ENCODE measurements around the gene NRP1. TPM values are rescaled to one million over a fixed set of nuclear protein-coding genes. Genes with fewer than 3 reads are reported as not detected.

Gene NRP1
- polyA plus RNA-seq, 4 donors: 146 to 158 (median 155) TPM

DNA sequence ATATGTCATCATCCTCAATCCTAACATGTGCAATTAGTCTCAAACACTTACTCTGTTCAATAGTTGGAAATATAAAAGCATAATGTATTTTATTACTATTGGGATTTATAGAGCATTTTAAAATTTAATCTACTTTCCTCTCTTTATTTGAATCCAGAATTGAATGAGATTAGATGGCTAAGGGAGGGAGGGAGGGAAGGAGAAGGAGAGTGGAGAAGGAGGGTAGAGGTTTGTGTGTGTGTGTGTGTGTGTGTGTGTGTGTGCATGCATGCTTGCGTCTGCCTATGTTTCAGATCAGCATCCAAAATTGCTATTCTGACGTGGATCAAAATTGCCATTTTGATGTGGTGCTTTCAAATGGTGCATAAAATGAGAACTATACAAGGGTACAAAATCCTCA is 90.8 kb downstream of the NRP1 start:
- DNase-seq (ENCODE audit: low read depth in 4 of 4, low spot score in 3 of 4): no peak

DNA sequence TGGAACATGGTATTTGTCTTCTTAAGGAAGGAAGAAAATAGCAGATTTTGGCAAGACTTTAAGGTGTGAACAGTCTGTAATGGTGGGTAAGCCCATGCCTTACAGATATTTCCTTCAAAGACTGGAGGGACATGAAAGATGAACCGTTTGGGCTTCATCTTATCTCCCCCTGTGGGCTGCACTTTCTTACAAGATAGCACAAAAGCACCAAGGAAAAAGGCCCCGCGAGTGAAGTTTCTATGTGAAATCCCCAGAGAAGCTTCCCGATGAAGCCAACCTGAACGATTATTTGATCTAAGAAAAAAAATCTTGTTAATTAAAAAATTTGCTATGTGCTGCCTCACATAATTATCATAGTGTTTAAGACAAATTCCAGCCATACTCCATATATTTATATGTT is 91.5 kb downstream of the NRP1 start:
- DNase-seq (ENCODE audit: low read depth in 4 of 4, low spot score in 3 of 4): no peak

DNA sequence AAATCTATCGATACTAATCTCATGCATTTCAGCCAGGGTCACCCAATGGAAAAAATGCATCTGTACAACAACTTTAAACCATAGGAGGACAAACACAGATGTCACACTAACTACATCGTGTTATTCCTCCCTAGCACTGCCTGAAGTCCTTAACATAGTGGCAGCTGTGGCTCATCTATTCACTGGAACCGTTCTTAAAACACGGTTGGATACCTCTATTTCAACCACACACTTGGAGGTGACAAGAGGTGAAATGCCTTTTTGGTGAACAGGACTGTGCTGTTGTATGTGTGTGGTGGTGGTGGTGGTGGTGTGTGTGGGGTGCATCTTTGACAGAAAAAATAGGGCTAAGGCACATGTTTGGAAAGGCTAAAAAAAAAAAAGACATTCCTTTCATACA is 93.1 kb downstream of the NRP1 start:
- DNase-seq (ENCODE audit: low read depth in 4 of 4, low spot score in 3 of 4): no peak

DNA sequence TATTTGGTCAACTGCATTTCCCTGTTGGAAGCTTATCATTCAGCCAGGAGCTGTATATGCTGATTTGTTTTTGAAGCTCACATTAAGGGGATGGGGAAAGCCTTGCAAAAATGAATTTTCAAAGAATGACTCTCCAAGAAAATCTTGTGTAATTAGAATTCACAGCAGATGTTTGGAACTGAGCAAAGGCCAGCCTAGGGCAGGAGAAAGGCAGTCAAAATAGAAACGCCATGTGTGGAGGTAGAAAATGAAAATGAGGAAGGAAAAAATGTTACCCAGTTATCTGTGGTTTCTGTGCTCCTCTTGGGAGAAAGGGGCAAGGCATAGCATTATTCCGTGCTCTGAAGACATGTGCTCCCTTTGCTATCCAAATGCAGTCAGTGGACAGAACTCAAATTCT is 93.5 kb downstream of the NRP1 start:
- no peak for DNase-seq (ENCODE audit: low read depth in 4 of 4, low spot score in 3 of 4)

DNA sequence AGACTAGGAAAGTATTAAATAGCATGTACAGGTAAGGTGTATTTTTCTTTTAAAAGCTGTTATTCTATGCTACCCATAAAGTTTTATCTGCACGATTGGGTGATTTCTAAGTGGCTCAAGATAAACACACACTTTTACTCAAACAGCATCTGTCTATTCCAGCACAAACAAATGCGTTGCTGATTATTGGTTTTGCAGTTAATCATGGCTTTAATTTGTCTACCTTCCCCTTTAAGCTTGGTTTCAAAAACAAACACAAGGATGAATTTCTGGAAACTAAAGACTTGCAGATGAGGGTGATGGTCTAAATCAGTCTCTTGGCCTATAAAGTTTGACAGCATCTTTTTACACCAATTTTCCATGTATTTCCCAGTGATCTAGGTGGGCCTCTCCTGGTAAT is 94.2 kb downstream of the NRP1 start:
- no peak for DNase-seq (ENCODE audit: low read depth in 4 of 4, low spot score in 3 of 4)

DNA sequence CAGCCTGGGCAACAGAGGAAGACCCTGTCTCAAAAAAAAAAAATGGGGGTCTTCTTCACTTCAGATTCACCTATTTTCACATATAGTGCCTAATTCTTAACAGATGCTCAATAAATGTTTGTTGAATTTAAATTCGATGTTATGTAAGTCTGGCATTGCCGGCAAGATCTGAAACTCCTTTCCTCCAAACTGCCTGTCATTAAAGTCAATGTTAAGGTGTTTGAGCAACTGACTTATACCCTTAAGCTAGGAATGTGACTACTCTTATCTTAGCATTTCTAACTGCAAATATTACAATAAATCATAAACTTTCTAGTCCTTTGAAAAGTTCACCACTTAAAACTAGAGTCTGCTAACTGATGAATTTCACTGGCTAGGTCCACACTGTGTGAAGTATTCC is 95.2 kb downstream of the NRP1 start:
- DNase-seq (ENCODE audit: low read depth in 4 of 4, low spot score in 3 of 4): no peak

DNA sequence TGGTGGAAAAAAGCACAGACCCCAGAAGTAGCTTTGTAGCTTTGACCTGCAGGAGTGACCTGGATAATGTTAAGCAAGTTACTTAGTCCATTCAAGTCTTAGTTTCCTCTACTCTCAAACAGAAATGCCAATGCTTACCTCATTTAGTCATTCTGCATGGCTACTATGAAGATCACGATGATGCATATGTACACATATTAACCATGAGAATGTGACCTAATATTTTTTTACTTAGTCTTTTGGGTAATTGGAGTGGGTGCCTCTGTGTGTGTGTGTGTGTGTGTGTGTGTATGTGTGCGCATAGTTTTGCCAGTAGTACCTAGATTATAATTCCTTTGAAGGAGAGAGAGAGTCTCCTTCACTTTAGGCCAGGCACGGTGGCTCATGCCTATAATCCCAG is 95.8 kb downstream of the NRP1 start:
- DNase-seq (ENCODE audit: low read depth in 4 of 4, low spot score in 3 of 4): no peak

DNA sequence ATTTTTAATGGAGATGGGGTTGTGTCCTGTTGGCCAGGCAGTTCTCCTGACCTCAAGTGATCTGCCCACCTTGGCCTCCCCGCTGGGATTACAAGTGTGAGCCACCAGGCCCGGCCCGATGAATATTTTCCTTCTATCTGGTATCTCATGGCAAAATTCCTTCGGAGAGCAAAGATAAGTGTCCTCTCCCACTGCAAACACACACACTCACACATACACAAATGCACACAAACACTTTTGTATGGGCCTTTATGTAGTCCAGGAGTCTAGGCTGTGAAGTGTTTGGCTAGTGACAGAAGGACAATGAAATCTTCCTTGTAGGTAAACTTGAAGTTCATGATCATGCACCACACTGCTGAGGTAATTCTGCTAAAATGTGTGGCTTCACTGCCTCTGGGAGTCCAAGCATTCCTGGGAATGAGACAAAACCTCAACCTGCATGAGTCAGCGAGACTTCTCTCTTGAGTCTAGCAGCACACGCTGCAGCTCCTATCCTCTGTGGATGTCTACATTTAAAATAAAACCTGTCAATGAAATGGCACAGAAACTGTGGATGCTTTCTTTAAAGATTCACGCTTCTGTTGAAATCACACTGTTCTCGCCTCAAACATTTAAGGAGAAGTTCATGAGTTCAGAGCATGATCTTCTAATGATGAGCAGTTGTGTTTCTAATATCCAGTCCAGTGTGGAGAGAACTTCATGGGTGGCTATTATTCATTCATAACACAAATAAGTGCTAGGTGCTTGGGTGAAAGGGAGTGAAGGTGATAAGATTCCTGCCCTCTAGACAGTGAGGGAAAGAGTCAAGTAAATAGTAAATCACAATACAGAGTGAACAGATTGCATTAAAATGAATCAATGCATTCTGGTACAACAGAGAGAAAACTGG is 96.5 kb downstream of the NRP1 start:
- DNase-seq (ENCODE audit: low read depth in 4 of 4, low spot score in 3 of 4): no peak

DNA sequence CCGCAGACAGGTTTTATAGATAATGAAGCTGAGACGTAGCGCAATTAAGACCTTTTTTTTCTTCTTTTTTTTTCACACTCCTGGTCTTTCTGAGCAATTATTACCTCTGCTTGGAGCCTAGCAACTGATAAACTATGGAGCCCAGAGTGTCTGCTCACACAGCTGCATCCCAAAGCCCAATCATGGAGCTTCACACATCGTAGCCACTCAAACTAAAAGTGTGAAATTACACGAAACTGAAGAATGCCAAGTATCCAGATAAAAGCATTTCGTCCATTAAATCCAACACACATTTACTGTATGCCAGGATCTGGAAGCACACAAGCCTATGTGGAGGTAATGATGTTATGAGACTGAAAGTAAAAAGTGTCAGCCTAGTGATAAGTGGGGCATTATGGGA is 97.6 kb downstream of the NRP1 start:
- no peak for DNase-seq (ENCODE audit: low read depth in 4 of 4, low spot score in 3 of 4)

DNA sequence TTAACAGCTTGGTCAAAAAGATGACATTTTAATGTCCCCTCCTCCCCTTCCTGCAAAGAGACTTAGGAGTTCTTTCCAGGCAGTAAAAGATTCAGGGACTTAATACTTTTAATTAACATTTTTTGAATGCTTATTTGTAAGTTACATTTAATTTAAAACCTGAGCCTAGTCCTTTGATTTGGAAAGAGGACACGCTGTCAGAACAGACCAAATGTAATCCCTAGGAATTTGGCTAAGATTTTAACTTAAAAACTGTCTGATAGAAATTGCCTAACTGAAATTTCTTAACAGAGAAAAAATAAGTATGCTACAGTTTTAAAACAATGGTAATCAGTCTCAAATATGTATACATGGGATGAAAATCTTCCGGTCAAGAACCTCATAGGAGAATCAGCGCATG is 98.5 kb downstream of the NRP1 start:
- DNase-seq (ENCODE audit: low read depth in 4 of 4, low spot score in 3 of 4): no peak

DNA sequence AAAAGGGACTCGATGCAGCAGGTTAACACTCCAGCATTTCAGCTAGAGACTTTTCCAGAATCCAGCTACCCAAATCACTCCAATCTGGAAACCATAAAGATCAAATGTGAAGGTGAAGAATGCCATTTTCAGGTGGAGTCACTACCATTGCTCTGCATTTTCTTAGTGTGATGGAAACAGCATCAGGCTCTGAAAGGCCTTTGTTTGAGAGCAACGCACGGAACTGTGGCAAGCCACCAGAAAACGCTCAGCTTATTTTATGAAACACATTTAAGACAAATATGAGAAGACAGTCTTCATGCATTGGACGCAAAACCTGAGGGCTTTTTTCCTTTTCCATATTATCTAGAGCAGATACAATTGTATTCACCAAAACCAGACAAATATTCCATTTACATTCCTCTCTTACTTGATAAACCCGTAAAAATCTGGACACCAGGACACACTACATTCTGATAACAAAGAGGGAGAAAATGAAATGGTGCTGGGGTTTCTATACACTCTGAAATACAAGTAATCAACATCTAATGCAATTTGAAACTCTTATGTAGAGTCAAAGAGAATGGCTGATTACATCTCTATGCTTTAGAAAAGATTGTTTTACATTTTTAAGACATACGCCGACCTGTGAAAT is 99.1 kb downstream of the NRP1 start:
- DNase-seq (ENCODE audit: low read depth in 4 of 4, low spot score in 3 of 4): peak in 1 of 4 donors; percentile 29

DNA sequence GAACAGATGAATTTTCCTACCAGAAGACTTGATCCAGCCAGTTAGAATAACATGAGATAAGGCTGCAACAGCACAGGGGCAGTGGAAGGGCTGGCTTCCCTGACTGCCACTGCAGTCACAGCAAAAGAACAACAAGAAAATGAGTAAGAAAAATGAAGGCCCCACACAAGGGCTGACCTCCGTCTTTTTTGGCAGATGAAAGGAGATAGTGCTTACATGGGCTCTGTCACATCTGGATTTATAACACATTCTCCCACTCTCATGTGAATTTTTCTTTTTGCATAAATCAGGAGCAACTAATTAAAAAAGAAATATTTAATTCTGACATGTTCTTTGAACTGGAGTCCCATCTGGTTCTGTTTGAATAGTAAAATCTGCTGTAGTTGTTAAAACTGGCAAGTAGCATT is 99.6 kb downstream of the NRP1 start:
- DNase-seq (ENCODE audit: low read depth in 4 of 4, low spot score in 3 of 4): peak; percentile 45 to 80 (median 72)

DNA sequence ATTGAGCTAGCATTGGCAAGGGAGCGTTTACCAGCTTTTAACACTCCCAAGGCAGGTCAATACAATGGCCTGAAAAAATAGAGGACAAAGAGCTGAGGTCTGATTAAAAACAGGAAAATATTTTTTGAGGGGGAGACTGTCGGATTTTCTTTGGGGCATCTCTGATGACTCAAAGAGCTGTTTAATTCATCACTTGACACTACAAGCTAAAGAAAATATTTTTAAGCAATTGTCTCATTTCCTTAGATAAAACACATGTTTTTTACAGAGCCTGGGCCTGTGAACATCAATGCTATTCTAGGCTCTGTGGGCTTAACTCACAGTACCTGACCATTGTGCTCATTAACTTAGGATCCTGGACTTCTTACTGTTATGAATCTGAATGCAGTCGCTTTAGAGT is 100.8 kb downstream of the NRP1 start:
- no peak for DNase-seq (ENCODE audit: low read depth in 4 of 4, low spot score in 3 of 4)

DNA sequence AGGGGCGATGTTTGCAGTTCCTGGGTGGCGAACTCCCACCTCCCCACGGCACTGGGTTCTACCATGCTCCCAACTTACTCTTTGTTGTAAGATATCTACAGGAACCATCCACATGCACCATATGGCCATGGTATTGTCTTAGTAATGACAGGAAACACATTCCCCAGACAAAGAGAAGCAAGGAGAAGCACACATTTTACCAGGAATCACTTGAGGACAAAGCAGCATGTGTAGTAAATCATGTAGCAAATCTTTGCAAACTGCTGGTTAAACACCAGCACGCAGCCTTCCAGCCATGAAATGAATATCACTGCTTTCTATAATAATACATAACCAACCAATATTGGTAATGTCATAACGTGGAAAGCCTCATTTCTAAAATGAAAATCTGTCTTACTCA is 101.2 kb downstream of the NRP1 start:
- no peak for DNase-seq (ENCODE audit: low read depth in 4 of 4, low spot score in 3 of 4)

DNA sequence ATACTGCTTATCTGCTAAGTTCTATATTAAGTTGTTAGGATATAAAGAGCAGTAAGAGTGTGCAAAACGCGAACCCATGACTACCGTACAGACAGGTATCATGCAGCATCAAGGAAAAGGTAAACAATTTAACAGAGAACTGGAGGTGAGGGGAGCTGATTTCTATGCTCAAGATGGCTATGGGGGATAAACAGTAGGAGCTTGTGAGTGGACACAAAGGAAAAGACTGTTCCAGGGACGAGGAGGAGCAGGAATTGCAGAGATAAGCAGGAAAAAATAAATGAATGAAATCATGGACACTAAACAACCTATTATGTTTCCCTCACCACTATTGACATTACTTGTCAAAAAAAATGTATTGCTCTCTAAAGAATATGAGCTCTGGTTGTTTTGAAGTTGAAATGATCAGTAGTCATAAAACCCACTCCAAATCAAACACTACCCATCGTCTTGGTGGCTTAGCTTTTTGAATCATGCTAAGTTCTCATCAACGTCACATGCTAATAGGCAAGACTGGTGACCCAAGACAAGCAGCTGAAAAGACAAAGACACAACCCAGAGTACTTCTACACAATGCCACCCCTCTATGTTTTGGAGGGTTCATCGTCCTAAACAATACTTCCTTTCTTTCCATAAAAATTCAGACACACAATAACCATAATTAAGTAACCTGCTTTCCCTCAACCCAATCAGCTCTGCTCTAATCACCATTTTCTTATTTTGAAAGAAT is 102.7 kb downstream of the NRP1 start:
- no peak for DNase-seq (ENCODE audit: low read depth in 4 of 4, low spot score in 3 of 4)

DNA sequence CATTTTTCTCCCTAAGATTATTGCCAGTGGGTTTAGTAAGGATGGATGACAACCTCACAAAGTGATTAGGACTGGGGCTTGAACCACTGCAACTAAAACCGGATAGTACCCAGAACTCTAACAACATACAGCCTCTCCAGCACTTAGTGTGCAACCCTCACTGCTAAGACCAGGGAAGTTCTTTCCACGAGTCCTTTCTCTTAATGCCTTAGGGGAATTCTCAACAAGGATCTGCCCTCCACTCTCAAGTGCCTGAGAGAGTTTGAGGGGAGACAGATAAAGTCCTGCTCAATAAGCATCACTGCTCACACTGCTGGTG is 104.6 kb downstream of the NRP1 start:
- no peak for DNase-seq (ENCODE audit: low read depth in 4 of 4, low spot score in 3 of 4)

DNA sequence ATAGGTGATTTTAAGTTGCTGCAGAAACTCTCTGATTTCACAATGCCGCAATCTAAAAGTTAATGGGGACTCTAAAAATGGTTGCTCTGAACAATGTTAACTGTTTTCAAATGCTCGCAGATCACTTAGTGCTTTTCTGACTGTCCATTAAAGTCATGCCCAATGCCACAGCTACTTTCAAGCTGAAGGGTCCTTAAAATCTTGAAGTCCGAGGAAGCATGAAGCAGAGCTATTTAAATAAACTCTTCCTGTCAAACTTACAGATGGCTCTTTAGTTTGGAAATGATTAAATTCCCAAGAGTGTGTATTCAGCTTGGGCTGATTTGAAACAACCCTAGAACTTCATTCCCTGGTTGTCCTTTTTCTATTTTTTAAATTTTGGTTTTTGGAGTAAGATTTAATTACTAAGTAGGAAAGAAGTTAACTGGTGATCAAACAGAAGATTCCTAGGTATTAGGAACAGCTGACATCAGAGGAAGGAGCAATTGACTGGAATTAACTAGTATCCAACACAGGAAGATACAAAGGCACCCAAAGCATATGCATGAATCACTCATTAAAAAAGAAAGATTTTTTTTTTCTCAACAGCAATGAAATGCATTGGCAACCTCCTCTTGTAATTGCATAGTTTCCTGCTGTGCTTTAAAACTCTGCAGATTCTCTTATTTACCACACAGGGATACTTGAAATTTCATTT is 105.1 kb downstream of the NRP1 start:
- no peak for DNase-seq (ENCODE audit: low read depth in 4 of 4, low spot score in 3 of 4)

DNA sequence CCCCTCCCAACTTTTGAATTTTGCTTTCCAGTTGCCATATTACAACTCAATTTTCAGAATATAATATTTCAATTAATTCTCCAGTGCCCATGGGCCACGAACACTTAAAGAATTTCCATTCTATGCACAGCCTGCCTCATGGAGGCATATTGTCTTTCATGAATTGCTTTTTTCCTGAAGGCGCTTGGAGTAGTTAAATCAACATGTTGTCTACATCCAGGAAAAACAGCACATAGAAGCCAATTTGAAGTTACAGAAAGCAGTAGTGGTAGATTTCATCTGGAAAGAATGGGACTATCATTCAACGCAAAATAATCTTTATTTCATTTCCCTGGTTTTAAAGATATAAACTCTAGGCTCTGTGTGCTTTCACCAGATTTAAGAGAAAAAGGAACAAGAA is 106.0 kb downstream of the NRP1 start:
- no peak for DNase-seq (ENCODE audit: low read depth in 4 of 4, low spot score in 3 of 4)

DNA sequence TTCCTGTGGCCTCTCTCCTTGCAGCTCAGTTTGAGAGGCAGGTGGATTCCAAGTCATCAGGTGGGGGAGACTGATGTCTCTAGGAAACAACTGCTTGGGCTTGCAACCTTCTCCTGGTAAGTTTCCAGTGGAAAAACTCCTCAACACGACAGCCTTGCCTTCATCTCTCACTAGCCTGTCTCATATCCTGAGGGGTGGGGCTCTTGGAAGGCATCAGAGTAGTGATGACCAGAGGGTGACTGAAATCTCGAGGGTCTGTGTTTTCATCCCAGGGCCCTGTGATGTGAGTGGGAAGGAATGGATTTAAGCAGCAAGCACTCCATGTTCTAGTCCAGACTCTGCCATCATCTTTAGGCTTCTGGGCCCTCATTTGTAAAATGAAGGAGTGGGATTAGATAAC is 107.0 kb downstream of the NRP1 start:
- DNase-seq (ENCODE audit: low read depth in 4 of 4, low spot score in 3 of 4): no peak

DNA sequence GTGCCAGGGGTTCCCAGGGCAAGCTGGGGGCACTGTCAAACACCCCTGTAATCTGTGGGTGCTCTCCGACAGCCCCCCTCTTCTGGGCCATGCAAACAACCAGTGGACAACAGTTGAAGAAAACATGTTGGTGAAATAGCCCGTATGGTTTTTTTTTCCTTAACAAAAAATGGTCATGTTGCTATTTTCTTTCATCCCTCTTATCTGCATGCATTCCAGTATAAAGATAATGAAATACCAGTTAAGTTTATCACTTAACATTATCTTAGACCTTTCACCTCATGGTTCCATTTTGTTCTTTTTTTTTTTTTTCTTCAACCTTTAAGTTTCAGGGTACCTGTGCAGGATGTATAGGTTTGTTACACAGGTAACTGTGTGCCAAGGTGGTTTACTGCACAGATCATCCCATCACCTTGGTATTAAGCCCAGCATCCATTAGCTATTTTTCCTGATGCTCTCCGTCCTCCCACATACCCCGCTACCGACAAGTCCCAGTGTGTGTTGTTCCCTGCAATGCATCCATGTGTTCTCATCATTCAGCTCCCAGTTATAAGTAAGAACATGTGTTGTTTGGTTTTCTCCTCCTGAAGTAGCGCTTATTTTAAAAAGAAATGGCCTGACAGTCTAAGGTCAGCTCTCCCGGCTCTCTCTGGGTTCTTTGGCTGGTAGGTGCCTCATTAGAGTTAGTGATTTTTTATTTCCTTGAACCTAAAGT is 110.1 kb downstream of the NRP1 start:
- DNase-seq (ENCODE audit: low read depth in 4 of 4, low spot score in 3 of 4): no peak
